Spleen (tissue), 11 donors: ENCODE results near the gene AREG. TPM values are rescaled to one million over a fixed set of nuclear protein-coding genes. Genes with fewer than 3 reads are reported as not detected.

Experiments used
- DNase-seq: peaks from one replicate; pipeline ENCODE4 v3.0.0-alpha.2; 2020
- H3K27ac ChIP-seq, 8 donors: fragments of 200-600 bp; sonication (generic) in 7 of 8; 1 replicate in 4 of 8; 2 replicates in 4 of 8; pipeline versions ENCODE4 v1.5.0 to v1.8.0; 2016 to 2021; ENCODE audit warnings: inconsistent platforms in 4 of 8, mild to moderate bottlenecking in 4 of 8, moderate library complexity in 1 of 8
- H3K27me3 ChIP-seq, 7 donors: fragments of 200-600 bp; sonication (generic) in 6 of 7; replicated peaks in 1 of 7; 1 replicate in 4 of 7; 2 replicates in 3 of 7; pipeline versions ENCODE4 v1.5.0 to v1.8.0; 2016 to 2021; ENCODE audit warnings: inconsistent platforms in 3 of 7, mild to moderate bottlenecking in 1 of 7
- H3K36me3 ChIP-seq, 6 donors: fragments of 200-600 bp; sonication (generic) in 5 of 6; 1 replicate in 4 of 6; 2 replicates in 2 of 6; pipeline versions ENCODE4 v1.5.0 to v1.8.0; 2016 to 2021; ENCODE audit warnings: inconsistent platforms in 2 of 6
- H3K4me1 ChIP-seq, 6 donors: fragments of 200-600 bp; sonication (generic) in 5 of 6; 1 replicate in 3 of 6; 2 replicates in 3 of 6; pipeline versions ENCODE4 v1.5.0 to v1.8.0; 2016 to 2021; ENCODE audit warnings: inconsistent platforms in 3 of 6
- H3K4me3 ChIP-seq, 8 donors: fragments of 200-600 bp; sonication (generic) in 7 of 8; 1 replicate in 4 of 8; 2 replicates in 4 of 8; pipeline versions ENCODE4 v1.5.0 to v1.8.0; 2016 to 2021; ENCODE audit warnings: inconsistent platforms in 4 of 8, mild to moderate bottlenecking in 4 of 8, moderate library complexity in 2 of 8
- H3K9me3 ChIP-seq, 8 donors: fragments of 200-600 bp; sonication (generic) in 7 of 8; 1 replicate in 4 of 8; 2 replicates in 4 of 8; pipeline versions ENCODE4 v1.5.0 to v1.8.0; 2016 to 2021; ENCODE audit warnings: inconsistent platforms in 4 of 8
- POLR2A ChIP-seq, 3 donors: fragments of 450-650 bp; IDR thresholded peaks; one replicate each; pipeline ENCODE4 v1.5.1; 2017; ENCODE audit warnings: antibody characterized with exemption in 3 of 3, mild to moderate bottlenecking in 1 of 3
- POLR2AphosphoS5 ChIP-seq, 3 donors: sonication (generic); formaldehyde crosslinking; IDR thresholded peaks; one replicate each; pipeline ENCODE4 v1.5.1; 2017; ENCODE audit warnings: antibody characterized with exemption in 3 of 3
- WGBS, 5 donors: extraction: QIAGEN DNeasy Blood & Tissue Kit in 3 of 5; methylation state at CpG; one replicate each; pipeline versions ENCODE4 v1.1.5 to v1.1.7; 2013 to 2018; 5-methylcytosine and 5-hydroxymethylcytosine counted together
- intact Hi-C: fragments of 100-400 bp; cut with DNase I; formaldehyde crosslinking; loops from one replicate; pipeline ENCODE4 v1.15.0; 2023; ENCODE audit warnings: low total_unique reads
- polyA plus RNA-seq, 3 donors: library from polyadenylated mRNA; stranded (reverse); fragments of 200-250 nt; gene quantifications; one replicate each; pipeline ENCODE4 v1.2.1, GENCODE V29; 2013
- total RNA-seq, 7 donors: library from RNA; depleted of rRNA in 3 of 7; stranded (reverse); fragments of >200 nt in 3 of 7; fragmentation: NEBNext Ultra II Directional in 4 of 7; extraction: Animal tissue kit (Norgen Biotek cat#: 25700) in 4 of 7; gene quantifications; one replicate each; pipeline versions ENCODE4 v1.1.0 to v1.2.1, GENCODE V29; 2016 to 2021
- TF ChIP-seq, protein P1 (sequence below), 11 experiments: fragments of 200-600 bp in 7 of 11; fragments of 450-650 bp in 4 of 11; sonication (generic) in 4 of 11; IDR thresholded peaks in 8 of 11; conservative IDR thresholded peaks in 3 of 11; 1 replicate in 7 of 11; 2 replicates in 4 of 11; pipeline versions ENCODE4 v1.4.0 to v1.8.0; 2016 to 2021; ENCODE audit warnings: antibody characterized with exemption in 11 of 11, inconsistent platforms in 4 of 11, mild to moderate bottlenecking in 1 of 11
- donor health status: healthy with polysubstance abuse.
- donor health status: DM: no; HTN: no; CAD: no; lungs with moderate emphysema.
- donor health status: DM: no; HTN: no; CAD: no.
- donor health status: Bipolar disorder and iron deficiency.
- donor health status: healthy.
- donor health status: DM: no; HTN: no; CAD: no.
- donor health status: DM: yes; HTN: yes; CAD: no.

AREG gene
- total and polyA plus RNA-seq, 10 donors = 0.51 to 37.4 (median 3.6) TPM

DNA sequence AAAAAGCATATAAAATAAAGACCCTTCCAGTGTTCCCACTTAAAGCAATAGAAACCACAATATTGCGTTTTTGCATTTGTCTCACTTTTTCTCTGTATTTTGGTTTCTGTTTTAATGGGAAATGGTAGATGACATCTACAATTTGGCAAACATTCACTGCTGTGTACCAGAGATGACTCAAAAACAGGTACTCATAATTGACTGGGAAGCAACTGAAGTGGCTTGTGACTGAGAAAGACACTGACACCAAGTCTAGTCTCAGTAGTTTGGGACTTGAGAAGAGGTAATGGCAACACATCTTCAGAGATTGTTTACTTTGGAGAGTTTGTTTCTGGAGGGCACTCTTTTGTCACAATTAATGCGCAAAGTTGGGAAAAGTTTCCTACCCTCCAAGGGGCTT lies 42.0 kb downstream of the AREG start:
- H3K9me3 ChIP-seq = no peaks in the 10 kb centered on the region
- no peaks in the 10 kb centered on the region for H3K27me3 ChIP-seq
- no peaks in the 10 kb centered on the region for H3K4me1 ChIP-seq
- no peaks in the 10 kb centered on the region for H3K36me3 ChIP-seq
- no peak overlapping the region for H3K27ac ChIP-seq
- intact Hi-C loops = no loop called here
- no peak overlapping the region for H3K4me3 ChIP-seq
- DNase-seq = no peak
- WGBS, 5 donors = 84 to 97% (median 93%) methylated on average over 2 of the region's 2 CpGs
- TF ChIP-seq, protein P1, sequence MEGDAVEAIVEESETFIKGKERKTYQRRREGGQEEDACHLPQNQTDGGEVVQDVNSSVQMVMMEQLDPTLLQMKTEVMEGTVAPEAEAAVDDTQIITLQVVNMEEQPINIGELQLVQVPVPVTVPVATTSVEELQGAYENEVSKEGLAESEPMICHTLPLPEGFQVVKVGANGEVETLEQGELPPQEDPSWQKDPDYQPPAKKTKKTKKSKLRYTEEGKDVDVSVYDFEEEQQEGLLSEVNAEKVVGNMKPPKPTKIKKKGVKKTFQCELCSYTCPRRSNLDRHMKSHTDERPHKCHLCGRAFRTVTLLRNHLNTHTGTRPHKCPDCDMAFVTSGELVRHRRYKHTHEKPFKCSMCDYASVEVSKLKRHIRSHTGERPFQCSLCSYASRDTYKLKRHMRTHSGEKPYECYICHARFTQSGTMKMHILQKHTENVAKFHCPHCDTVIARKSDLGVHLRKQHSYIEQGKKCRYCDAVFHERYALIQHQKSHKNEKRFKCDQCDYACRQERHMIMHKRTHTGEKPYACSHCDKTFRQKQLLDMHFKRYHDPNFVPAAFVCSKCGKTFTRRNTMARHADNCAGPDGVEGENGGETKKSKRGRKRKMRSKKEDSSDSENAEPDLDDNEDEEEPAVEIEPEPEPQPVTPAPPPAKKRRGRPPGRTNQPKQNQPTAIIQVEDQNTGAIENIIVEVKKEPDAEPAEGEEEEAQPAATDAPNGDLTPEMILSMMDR (IDR thresholded peaks at IDR 0.05 in 8 of 11, conservative IDR thresholded peaks at IDR 0.05 in 3 of 11) = no peak
- TF ChIP-seq POLR2AphosphoS5 (IDR thresholded peaks at IDR 0.05) (no peak), POLR2A (IDR thresholded peaks at IDR 0.05) (no peak)

DNA sequence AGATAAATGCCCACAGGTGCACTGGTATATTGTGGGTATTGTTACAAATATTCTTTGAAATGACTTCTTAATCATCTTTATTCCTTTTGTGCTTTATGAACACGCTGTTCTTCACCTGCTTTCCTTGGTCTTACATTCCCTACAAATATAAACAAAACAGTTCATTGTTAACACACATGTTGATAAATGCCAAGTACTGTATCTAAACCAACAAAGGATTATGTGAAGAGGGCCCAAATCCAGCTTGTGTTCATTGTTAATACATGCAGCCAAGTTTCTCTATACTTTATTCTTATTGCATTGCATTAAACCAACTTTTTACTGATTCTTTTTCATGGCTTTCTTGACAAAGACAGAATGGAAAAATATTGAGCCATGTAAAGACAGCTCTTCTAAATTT lies 42.8 kb downstream of the AREG start:
- intact Hi-C loops = no loop called here
- no peaks in the 10 kb centered on the region for H3K9me3 ChIP-seq
- 76 to 89% (median 83%) methylated on average over 1 of the region's 1 CpG for WGBS, 5 donors
- no peak overlapping the region for H3K4me3 ChIP-seq
- no peaks in the 10 kb centered on the region for H3K4me1 ChIP-seq
- no peak overlapping the region for H3K27ac ChIP-seq
- no peaks in the 10 kb centered on the region for H3K36me3 ChIP-seq
- DNase-seq = no peak
- no peaks in the 10 kb centered on the region for H3K27me3 ChIP-seq
- TF ChIP-seq POLR2A (IDR thresholded peaks at IDR 0.05) = no peak
- TF ChIP-seq POLR2AphosphoS5 (IDR thresholded peaks at IDR 0.05) = no peak
- TF ChIP-seq, protein P1 (IDR thresholded peaks at IDR 0.05 in 8 of 11, conservative IDR thresholded peaks at IDR 0.05 in 3 of 11) = no peak

DNA sequence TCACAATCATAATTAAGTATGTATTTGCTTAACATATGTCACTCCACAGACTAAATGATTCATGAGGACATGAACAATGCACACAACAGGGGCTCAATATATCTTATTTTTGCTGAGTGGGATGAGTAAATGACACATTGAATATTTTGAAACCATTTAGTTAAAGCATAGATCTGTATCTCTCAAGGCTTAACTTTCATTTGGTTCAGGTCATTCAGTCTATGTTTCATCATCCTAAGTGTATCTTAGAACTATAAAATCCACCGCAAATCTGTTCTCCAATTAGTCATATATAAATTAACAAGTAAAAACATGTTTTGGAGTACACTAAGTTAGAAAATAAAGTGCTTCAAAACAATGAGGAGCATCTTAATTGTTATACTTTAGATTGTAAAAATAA lies 45.8 kb downstream of the AREG start:
- Histone ChIP-seq H3K36me3 (no peaks in the 10 kb centered on the region), H3K4me3 (no peak overlapping the region), H3K27ac (no peak overlapping the region), H3K9me3 (no peaks in the 10 kb centered on the region), H3K4me1 (no peaks in the 10 kb centered on the region), H3K27me3 (no peaks in the 10 kb centered on the region)
- TF ChIP-seq, protein P1 (IDR thresholded peaks at IDR 0.05 in 8 of 11, conservative IDR thresholded peaks at IDR 0.05 in 3 of 11) = no peak
- TF ChIP-seq POLR2A (IDR thresholded peaks at IDR 0.05) = no peak
- TF ChIP-seq POLR2AphosphoS5 (IDR thresholded peaks at IDR 0.05) = no peak
- DNase-seq = no peak
- intact Hi-C loops = no loop called here
- 88 to 100% (median 94%) methylated on average over 1 of the region's 1 CpG for WGBS, 5 donors

DNA sequence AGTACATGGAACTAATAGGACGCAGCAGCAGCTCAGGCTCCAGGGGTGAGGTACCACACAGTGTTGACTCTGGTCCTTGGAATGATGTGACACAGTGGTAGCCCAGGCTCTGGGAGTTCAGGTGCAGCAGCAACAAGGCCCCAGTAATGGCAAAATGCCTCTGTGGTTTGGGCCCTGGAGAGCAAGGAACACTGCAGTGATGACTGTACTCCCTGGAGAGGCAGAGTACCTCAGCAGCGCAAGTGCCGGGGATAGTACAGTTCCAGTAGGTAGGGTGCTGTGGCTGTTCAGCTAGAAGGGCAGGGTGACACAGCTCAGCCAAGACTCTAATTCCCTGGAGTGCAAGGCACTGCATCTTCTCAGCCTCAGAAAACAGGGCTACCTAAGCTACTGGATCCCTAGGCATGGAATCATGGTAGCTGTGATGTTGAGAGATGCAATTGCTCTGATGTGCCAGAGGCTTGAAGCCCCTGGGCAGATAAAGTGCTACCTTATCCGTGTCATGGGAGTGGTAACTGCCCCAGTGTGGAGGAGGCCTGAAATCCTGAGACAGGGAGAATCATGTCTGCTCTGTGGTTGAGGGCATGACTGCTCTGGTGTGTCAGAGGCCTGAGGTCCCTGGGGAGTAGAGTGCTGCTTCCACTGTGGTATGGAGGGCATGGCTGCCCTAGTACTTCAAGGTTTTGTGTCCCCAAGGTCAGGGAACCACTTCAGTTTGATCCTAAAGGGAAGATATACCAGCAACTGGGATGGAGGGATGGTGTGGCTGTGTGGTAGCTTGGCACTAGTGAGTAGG lies 55.2 kb downstream of the AREG start:
- Histone ChIP-seq H3K36me3 (no peaks in the 10 kb centered on the region), H3K27ac (no peak overlapping the region), H3K9me3 (peaks cover 0 to 3% (median 0%) of the 10 kb centered on the region in 8 donors), H3K27me3 (peaks cover 0 to 26% (median 0%) of the 10 kb centered on the region in 7 donors), H3K4me1 (no peaks in the 10 kb centered on the region), H3K4me3 (no peak overlapping the region)
- TF ChIP-seq, protein P1 (IDR thresholded peaks at IDR 0.05 in 8 of 11, conservative IDR thresholded peaks at IDR 0.05 in 3 of 11) = no peak
- TF ChIP-seq POLR2A (IDR thresholded peaks at IDR 0.05) (no peak), POLR2AphosphoS5 (IDR thresholded peaks at IDR 0.05) (no peak)
- intact Hi-C loops = no loop called here
- no peak for DNase-seq
- WGBS, 5 donors = 41 to 100% (median 75%) methylated on average over 2 to 4 of the region's 4 CpGs
